NCI-H526 treated with DMSO at 0.1 percent for 48 hours (cell line): ENCODE measurements around the gene SLC22A14.
"Not testable (repeated sequence)": the region's sequence is repeated elsewhere in the genome, so short reads cannot be mapped to it uniquely, and the experiment has no call there.

ENCODE experiments used
- DNase-seq: peaks from one replicate; lab custom pipeline; 2025; lab: John Stamatoyannopoulos, UW

SLC22A14 gene, protein sequence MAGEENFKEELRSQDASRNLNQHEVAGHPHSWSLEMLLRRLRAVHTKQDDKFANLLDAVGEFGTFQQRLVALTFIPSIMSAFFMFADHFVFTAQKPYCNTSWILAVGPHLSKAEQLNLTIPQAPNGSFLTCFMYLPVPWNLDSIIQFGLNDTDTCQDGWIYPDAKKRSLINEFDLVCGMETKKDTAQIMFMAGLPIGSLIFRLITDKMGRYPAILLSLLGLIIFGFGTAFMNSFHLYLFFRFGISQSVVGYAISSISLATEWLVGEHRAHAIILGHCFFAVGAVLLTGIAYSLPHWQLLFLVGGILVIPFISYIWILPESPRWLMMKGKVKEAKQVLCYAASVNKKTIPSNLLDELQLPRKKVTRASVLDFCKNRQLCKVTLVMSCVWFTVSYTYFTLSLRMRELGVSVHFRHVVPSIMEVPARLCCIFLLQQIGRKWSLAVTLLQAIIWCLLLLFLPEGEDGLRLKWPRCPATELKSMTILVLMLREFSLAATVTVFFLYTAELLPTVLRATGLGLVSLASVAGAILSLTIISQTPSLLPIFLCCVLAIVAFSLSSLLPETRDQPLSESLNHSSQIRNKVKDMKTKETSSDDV

DNA sequence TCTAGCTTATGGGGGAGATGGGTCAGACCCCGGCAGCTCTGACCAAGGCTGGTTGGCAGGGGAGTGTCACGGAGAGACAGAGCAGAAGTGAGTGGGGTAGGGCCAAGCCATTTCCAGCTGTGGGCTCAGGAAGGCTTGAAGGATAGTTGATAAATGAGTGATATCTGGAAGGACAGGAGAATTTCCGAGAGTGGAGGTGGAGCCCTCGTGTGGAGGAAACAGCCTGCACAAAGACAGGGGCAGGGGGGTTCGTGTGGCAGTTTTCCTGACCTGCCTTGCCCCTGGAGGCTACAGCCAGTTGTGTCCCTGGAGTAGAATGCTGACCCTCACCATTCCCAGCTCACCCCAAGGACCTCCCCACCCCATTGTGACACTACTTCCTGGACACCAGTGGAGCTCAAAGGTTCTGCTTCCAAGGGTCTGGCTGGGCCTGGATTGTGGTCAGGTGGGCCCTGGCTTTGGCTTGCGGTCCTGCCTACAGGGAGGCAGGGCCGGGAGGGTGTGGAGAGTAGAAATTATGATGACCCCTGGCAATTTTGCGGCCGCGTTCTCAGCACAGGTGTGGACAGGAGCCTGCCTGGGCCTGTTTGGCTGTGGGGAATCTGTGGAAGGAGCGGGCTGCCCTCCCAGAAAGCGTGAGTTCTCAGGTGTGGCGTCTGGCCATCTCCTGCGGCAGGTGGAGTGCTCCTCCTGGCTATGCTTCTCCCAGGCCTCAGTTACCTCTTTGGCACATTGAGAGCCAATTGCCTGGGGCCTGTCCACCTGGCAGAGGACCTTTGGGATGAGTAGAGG is at the start of gene SLC22A14:
TSS of gene SLC22A14 (plus strand) at position 400 of the 792 bp plus-strand sequence. CDS start 23,733 bp downstream, outside the sequence.
- DNase-seq = no peak

DNA sequence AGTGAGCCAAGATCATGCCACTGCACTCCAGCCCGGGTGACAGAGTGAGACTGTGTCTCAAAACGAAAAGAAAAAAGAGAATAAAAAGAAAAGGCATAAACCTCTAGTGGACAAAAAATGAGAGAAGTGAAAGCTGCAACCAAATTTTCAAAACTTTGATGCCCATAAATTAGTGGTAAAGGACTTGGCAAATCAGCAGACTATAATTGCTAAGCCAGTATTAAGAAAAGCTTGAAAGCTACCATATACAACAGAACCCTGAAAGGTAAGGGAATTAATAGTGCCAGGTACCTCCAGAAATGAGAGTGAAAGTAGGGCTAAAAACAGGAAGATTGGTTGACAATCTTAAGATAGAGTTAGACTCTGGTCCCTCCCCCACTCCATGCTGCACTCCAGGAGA is 49.4 kb upstream of the SLC22A14 start:
- no peak for DNase-seq

DNA sequence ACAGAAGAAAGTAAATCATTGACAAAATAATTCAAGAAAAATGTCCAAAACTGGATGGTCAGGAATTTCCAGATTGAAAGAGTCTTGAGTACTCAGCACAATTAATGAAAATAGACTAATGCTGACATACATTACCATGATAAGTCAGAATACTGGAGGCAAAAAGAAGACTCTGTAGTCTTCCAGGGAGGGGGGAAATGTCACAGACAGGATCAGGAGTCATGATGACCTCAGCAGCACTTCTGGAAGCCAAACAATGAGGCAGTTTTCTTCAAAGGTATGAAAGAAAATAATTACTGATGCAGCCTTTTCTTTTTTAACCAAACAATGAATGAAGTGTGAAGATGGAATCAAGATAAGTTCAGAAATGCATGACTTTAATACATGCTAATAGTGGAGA is 46.6 kb upstream of the SLC22A14 start:
- DNase-seq = no peak

DNA sequence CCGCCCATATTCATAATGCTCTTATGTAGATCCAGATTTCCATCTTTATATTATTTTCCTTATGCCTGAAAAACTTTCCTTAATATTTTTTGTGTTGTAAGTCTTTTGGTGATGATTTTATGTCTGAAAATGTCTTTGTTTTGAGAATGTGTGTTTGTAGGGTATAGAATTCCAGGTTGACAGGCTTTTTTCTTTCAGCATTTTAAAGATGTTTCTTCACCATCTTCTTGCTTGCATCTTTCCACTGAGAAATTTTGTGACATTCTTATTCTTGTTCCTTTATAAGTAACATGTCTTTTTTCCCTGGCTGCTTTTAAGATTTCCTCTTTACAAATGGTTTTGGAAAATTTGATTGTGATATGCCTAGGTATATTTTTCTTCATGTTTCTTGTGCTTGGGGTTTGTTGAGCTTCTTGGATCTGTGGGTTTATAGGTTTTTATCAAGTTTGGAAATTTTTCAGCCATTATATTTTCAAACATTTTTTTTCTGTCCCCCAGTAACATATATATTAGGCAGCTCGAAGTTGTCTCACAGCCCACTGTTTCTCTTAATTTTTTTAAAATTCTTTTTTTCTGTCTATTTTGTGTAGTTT is 43.6 kb upstream of the SLC22A14 start:
- DNase-seq = no peak

DNA sequence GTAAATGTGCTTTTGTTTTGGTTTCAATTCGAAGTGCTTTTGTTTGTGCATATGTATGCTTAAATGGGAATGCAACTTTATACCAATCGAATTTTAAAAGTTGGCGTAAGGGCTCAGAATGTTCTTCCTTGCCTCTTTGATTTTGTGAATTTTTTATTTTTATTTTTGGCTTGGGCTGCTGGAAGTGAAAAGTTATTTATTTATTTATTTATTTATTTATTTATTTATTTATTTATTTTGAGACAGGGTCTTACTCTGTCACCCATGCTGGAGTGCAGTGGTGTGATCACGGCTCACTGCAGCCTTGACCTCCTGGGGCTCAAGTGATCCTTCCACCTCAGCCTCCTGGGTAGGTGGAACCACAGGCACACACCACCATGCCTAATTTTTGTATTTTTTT is 39.3 kb upstream of the SLC22A14 start:
- DNase-seq = not testable (repeated sequence)

DNA sequence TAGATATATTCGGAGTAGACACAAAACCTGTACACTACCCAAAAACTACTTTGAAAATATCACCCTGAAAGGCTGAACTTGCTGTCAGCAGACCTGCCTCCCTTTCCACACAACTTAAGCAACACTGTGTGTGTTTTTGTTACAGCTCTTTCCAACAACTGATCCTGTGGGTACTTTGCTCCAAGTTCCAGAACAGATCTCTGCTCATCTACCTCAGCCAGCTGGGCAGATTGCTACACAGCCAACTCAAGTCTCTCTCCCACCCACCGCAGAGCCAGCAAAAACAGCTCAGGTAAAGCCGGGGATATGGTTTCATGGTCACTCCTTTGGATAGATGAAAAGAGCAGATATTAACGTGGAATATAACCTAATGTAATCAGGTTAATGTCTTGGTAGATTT is 36.2 kb upstream of the SLC22A14 start:
- no peak for DNase-seq

DNA sequence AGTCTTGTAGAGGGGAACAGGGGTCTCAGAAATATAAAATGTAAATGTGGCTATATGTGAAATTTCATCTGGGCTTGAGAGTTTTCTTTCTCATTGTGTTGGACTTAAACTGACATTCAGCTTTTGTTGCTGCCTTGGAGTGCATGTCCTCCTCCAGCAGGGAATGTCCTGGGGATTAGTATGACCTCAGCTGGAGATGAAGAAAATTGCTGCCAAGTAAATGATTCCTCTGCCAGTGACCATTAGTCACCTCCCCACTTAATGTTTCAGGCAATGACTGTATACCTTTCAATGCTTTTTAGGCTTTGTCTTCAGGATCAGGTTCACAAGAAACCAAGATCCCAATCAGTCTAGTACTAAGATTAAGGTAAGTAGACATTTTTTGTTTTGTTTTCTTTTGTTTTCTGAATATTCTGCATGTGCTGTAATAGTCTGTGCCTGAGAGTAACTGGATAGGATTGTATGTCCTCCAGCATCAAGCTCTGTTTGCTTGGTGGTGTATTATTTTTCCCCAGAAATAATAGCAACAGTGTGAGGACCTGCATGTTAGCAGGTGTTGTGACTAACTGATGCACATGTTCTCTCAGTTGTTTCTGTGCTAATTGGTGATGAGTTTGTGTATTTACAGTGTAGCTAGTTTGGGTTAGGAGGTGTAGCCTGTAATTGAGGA is 34.6 kb upstream of the SLC22A14 start:
- no peak for DNase-seq

DNA sequence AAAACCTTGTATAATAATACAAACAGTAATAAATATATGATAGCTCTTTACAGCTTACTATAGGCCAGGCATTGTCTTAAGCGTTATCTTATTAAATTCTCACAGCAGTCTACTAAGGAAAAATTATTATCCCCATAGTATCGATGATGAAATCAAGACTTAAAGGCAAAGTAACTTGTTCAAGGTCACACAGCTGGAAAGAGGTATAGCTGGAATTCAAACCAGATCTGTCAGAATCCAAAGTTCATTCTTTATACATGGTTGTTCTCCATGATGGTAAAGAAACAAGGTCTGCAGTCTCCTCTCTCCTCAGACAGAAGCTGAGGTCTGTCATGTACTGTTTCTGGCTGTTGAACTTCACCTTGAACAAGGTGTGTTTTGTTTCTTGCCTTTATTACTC is 31.9 kb upstream of the SLC22A14 start:
- DNase-seq = no peak

DNA sequence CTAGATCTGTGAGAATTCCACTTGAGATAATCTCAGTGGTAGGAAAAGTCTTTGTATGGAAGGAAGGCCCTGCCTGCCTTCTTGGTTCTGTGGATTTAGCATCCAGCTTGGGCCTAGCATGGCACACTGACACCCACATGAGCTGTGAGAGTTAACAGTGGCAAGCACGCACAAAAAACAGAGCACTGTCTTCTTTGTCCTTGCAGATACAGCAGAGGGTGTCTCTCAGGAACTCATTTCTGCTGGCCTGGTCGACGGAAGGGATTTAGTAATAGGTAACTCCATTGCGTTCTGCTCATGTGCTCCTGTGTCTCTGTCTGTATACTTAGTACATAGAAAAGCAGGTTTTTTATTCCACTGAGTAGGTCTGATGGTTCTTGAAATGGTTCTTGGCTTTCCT is 30.9 kb upstream of the SLC22A14 start:
- DNase-seq = no peak

DNA sequence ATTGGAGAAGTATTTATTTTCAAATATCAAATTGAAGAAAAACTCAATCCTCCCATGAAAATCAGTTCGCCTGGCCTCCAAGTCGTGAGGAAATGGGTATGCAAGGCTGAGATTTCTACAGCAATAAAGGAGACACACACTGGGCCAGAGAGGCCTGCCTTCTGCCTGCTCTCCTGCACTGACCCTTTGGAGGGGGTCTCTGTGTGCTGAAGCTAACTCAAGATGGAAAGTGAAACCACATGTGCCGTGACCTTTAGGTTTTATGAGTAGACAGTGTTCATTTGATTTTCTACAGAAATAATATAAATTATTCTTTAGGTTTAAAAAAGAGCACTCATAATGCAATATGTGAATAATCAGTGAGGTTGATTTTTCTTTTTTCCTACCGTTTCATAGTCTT is 28.4 kb upstream of the SLC22A14 start:
- DNase-seq = no peak

DNA sequence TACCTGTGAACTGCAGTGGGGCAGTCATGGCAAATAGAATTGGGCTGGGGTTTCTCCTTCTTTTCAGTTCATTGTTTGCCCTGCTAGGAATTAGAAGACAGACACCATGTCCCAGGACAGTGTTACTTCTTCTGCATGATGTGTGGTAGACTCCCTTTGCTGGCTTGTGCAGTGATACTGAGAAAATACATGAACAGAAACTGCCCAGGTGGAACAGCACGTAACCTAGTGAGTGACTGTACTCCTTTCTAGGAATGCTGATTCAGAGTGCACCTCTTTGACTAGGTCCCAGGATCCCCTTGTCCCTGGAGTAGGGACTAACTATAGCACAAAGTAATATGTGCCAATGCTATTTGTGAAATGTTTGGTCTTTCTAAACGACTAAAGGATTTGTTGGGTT is 27.2 kb upstream of the SLC22A14 start:
- DNase-seq = no peak

DNA sequence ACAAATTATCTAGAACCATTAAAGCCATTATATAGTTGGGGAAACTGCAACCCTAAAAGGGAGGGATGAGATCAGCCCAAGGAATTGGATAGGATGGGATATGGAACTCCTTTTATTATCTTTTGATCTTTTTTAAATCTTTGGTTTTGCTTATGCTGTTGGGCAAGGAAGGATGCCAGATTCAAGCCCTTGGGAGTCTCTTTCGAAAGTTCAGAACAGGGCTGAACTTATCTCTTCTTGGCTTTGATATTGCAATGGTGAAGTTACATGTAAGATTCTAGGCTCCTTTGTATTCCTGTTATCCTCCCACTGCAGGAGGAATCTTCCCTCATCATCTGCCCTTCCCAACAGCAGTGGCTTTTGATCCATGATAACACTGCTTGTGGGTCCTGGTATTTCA is 26.5 kb upstream of the SLC22A14 start:
- no peak for DNase-seq

DNA sequence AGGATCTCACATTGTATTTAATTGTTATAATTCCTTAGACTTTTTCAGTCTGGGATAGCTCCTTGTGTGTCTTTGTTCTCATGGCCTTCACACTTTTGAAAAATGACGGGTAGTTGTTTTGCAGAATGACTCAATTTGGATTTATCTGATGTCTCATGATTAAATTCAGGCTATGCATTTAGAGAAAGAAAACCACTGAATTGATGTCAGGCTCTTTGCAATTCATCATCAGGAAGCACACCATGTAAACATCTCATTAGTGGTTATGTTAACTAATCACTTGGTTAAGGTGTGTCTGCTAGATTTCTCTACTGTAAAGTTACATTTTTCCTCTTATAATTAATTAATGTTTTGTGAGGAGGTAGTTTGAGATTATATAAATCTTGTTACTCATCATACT is 24.5 kb upstream of the SLC22A14 start:
- DNase-seq = no peak

DNA sequence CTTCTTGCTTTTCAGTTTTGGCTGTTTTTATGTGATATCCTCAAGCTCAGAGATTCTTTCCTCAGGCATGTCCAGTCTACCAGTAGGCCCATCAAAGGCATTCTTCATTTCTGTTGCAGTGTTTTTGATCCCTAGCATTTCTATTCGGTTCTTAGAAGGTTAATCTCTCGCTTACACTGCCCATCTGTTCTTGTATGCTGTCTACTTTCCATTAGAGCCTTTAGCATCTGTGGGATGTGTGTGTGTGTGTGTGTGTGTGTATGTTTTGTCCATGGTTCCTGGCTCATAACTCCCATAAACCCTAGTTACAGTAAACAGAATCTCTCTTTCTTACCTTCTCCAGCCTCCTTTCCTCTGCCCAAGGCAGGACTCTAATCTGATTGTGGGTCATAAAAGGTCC is 21.6 kb upstream of the SLC22A14 start:
- no peak for DNase-seq

DNA sequence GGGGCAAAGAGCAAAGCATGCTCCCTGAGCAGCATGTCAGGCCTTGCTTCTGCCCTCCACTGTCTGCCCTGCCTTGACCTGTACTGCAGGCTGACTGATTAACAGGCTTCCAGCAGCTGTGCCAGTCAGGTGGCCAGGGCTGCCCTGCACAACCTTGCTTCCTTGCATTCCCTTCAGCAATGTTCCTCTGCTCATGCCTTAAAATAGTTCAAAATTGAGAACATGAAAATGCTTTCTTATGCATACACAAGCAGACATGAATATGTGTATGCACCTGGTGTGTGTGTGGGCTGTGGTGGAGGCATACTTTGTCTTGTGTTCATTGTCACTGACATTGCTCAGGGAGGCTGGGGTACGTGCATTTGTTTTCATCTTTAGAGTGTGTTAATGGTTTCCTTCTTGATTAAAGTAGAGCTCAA is 17.7 kb upstream of the SLC22A14 start:
- DNase-seq = no peak

DNA sequence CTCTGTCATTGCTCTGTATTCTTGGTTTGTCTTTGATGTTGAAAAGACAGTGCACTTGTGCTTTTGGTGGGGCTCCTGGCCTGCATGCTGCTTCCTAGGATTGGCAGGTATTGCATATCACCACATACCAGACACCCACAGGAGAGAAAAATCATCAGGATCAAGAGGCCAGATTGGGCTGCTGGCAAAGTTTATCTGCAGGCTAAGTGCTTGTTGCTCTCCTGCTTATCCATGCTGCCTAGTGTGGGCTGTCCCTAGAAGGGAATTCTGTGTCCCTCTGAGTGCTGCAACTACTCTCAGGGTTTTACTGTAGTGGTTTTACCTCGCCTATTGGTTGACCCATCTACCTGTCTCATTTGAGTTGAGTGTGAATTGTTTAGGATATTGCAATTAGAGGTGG is 17.3 kb upstream of the SLC22A14 start:
- DNase-seq = no peak

DNA sequence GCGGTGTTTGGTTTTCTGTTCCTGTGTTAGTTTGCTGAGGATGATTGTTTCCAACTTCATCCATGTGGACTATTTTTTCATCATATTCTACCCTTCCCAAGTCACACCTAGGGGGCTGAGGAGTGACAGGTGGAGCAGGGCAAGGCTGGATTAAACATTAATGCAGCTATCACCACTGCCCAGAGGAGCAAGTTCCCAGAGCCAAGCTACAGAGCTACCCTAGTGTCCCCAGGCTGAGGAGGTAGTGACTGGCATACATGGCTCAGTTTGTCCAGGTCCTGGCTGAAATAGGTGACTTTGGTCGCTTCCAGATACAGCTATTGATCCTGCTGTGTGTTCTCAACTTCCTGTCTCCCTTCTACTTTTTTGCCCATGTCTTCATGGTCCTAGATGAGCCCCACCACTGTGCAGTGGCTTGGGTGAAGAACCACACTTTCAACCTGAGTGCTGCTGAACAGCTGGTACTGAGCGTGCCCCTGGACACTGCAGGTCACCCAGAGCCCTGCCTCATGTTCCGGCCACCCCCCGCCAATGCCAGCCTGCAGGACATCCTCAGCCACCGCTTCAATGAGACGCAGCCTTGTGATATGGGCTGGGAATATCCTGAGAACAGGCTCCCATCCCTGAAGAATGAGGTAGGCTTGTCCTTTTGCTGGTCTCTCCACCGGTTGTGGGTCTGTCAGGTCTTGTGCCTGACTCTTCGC is 16.3 kb upstream of the SLC22A14 start, which contains the start of gene SLC22A13:
TSS of gene SLC22A13 (plus strand) at position 209 of the 704 bp plus-strand sequence. CDS start at position 258, 49 bp downstream.
- no peak for DNase-seq

DNA sequence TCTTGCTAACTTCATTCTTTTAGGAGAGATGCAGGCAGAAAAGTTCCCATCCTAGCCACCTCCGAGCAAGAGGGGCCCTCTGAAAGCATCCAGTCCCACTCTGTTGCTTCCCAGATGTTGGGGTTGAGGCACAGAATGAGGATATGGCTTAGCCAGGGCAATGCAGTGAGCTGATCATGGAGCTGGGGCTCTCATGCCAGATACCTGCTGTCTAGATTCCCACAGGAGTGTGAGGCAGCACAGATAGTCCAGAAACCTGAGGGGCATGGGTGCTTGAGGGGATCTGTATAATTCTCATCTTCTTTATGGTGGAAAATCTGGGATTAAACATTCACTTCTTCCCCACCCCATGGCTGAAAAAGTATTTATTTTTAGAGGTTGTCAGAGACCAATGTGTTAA is 15.3 kb upstream of the SLC22A14 start:
- DNase-seq = no peak

DNA sequence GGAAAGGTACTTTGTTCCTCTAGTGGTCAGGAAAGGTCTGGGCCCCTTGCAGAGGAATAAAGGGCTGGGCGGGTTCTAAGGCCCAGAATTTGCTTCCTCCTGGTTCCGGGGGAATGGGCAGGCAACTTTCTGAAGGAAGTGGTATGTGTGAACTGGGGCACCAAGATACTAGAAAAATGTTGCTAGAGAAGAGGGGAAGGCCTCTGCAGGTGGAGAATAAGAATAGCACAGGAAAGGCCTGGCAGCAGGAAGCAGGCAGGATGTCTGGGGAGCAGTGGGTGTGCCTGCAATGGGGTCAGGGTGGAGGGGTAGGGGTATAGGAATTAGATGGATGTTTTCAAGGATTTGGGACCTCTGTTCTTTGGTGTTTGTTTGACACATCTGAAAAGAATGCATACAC is 14.4 kb upstream of the SLC22A14 start:
- no peak for DNase-seq

DNA sequence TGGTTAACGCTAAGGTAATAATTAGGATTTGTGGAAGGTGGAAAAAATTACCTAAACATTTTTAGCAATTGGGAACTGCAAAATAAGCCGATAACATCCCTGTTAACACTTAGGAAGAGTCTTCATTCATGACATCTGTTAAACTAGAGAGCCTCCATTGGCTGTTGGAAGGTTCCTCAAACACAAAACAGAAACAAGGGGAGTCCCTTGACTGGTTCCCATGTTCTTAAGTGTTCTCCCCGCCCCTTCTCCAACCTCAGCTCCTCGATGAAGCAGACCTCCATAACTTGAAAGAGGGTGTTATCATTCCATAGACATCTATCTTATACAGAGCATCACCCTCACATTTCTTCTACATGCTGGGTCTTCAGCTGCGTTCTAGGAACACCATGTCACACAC is 14.0 kb upstream of the SLC22A14 start:
- DNase-seq = no peak

DNA sequence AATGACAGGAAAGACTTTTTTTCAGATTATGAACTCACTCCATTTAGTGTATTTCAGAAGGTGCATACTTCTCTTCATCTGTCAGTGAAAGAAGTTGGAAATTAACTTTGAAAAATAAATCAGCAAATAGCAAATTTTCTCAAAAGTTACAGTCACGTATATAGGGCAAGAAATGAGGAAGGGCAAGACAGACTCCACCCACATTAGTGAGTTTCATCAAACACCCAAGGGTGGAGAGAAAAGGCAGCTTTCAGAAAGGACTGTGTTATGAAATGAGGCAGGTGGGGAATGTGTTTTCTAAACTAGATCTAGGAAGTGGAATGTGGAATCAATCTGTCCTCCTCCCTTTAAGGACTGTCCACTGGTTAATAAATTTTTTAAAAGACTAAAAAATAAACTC is 13.6 kb upstream of the SLC22A14 start:
- no peak for DNase-seq
